Measurements from ENCODE around the gene PDYN. TPM values are rescaled to one million over a fixed set of nuclear protein-coding genes. Genes with fewer than 3 reads are reported as not detected.

PDYN gene
- total RNA-seq, 3 donors from 2014 or later = not detected

DNA sequence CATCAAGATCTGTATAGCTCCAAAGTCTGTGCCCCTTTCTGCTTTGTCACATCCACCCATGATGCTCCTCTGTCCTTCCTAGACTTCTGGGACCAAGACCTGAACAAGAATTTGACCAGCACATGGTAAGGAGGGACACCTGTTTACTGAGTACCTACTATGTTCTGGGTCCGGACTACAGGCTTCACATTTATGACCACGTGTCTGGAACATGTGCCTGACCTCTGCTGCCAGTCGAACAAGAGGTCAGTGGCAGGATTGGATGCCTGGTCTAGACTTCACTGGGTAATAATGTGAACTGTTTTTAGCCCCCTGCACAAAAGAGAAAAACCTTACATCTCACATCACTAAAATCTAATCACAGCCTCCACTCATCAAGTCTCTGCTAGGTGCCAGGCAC is 7.3 kb upstream of the PDYN start:
- H3K4me1 ChIP-seq (ENCODE audit: low read depth) = no peaks in the 10 kb centered on the region
- intact Hi-C loops (cut with DNase I, micrococcal nuclease) = no loop called here

DNA sequence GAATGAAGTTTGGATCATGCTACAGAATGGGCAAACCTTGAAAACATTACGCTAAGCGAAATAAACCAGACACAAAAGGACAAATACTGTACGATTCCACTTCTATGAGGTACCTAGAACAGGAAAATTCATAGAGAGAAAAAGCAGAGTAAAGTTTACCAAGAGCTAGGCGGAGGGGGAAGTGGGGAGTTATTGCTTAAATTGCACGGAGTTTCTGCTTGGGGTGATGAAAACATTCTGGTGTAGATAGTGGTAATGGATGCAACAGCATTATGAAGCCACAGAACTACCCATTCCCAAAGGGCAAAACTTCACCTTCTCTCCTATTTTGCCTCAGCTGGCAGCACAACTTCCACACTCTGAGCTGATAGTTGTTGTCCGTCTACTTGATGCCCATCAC is 6.4 kb upstream of the PDYN start:
- no peaks in the 10 kb centered on the region for H3K4me1 ChIP-seq (ENCODE audit: low read depth)
- no peak for DNase-seq
- H3K4me3 ChIP-seq = no peak overlapping the region
- no peaks in the 10 kb centered on the region for H3K36me3 ChIP-seq (ENCODE audit: low read depth)
- H3K9me3 ChIP-seq = no peaks in the 10 kb centered on the region
- TF ChIP-seq, protein P1, sequence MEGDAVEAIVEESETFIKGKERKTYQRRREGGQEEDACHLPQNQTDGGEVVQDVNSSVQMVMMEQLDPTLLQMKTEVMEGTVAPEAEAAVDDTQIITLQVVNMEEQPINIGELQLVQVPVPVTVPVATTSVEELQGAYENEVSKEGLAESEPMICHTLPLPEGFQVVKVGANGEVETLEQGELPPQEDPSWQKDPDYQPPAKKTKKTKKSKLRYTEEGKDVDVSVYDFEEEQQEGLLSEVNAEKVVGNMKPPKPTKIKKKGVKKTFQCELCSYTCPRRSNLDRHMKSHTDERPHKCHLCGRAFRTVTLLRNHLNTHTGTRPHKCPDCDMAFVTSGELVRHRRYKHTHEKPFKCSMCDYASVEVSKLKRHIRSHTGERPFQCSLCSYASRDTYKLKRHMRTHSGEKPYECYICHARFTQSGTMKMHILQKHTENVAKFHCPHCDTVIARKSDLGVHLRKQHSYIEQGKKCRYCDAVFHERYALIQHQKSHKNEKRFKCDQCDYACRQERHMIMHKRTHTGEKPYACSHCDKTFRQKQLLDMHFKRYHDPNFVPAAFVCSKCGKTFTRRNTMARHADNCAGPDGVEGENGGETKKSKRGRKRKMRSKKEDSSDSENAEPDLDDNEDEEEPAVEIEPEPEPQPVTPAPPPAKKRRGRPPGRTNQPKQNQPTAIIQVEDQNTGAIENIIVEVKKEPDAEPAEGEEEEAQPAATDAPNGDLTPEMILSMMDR (IDR thresholded peaks at IDR 0.05) = no peak
- intact Hi-C loops (cut with DNase I, micrococcal nuclease) = no loop called here
- ATAC-seq = no peak

More for the DNA sequence above, 7.3 kb upstream of the PDYN start:
- no peak for ATAC-seq
- Histone ChIP-seq H3K36me3 (ENCODE audit: low read depth) (no peaks in the 10 kb centered on the region), H3K4me3 (no peak overlapping the region), H3K9me3 (no peaks in the 10 kb centered on the region)
- DNase-seq = no peak
- TF ChIP-seq, protein P1 (IDR thresholded peaks at IDR 0.05) = no peak

DNA sequence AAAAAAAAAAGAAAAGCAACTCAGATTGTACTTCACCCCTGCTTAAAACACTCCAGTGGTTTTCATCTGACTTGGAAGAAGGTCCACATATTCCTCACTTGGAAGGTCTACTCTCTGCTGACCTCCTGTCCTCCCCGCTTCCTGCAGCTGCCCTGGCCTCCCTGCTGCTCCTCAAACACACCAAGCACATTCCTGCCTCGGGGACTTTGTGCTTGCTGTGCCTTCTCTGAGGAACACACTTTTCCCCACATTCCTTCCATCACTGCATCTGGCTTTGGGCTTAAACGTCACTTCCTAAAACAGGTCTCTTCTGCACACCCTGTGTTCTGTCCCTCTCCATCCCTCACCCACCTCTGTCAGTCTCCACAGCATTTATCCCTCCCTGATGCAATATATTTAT is 4.9 kb upstream of the PDYN start:
- no peaks in the 10 kb centered on the region for H3K4me1 ChIP-seq (ENCODE audit: low read depth)
- DNase-seq = no peak
- no peak overlapping the region for H3K4me3 ChIP-seq
- intact Hi-C loops (cut with DNase I, micrococcal nuclease) = no loop called here
- H3K36me3 ChIP-seq (ENCODE audit: low read depth) = no peaks in the 10 kb centered on the region
- TF ChIP-seq, protein P1 (IDR thresholded peaks at IDR 0.05) = no peak
- ATAC-seq = no peak
- H3K9me3 ChIP-seq = no peaks in the 10 kb centered on the region

DNA sequence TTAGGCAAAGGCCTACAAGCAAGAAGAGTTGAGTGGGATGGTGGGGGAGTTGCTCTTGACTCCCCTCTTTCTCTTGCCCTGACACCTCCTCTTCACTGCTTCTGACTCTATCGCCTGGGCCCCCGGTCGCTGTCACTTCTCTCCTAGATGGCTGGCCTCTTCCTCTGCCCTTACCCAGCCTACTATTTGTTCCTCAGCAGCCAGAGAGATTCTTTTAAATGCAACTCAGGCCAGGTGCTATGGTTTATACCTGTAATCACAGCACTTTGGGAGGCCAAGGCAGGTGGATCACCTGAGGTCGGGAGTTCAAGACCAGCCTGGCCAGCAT is 4.3 kb upstream of the PDYN start:
- no peak for ATAC-seq

DNA sequence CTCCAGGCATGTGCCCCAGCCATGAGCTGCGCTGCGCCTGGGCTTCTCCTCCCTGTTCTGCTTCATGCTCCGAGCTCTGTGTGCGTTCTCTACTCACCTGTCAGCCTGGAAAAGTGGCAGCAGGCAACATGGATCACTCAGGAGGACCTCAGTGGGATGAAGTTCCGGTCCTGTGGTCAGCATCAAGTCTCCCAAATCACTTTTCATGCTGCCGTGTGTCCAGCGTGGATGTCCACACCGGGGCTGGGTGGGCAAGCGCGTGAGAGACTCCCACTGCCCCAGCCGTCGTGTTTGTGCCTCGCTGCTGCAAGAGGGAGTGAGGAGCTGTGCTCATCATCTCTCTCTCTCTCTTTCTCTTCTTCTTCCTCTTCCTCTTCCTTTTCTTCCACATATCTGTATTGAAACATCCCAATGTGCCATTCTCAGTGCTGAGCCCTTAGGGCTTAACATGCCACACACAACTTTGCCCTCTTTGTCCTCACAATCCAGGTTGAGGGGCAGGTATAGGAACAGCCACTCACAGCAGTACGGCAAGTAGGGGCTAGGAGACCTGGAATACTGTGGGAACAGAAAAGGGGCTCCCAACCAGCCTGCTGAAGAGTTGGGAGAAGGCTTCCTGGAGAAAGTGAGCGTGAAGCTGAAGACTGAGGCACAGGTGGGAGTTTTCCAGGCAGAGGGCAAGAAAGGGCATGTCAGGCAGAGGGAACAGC is 3.8 kb upstream of the PDYN start:
- DNase-seq (no peak), ATAC-seq (no peak)
- TF ChIP-seq, protein P1 (IDR thresholded peaks at IDR 0.05) = no peak
- Histone ChIP-seq H3K4me1 (ENCODE audit: low read depth) (no peaks in the 10 kb centered on the region), H3K4me3 (no peak overlapping the region), H3K9me3 (no peaks in the 10 kb centered on the region), H3K36me3 (ENCODE audit: low read depth) (no peaks in the 10 kb centered on the region)
- intact Hi-C loops (cut with DNase I, micrococcal nuclease) = no loop called here

More for the DNA sequence above, 4.3 kb upstream of the PDYN start:
- intact Hi-C loops (cut with DNase I, micrococcal nuclease) = no loop called here
- no peaks in the 10 kb centered on the region for H3K9me3 ChIP-seq
- no peak overlapping the region for H3K4me3 ChIP-seq
- no peaks in the 10 kb centered on the region for H3K36me3 ChIP-seq (ENCODE audit: low read depth)
- TF ChIP-seq, protein P1 (IDR thresholded peaks at IDR 0.05) = no peak
- no peaks in the 10 kb centered on the region for H3K4me1 ChIP-seq (ENCODE audit: low read depth)
- DNase-seq = no peak

Measured in mucosa of descending colon (tissue), 3 donors.